Nephron (organoid): ENCODE measurements around the gene TENM4.

Experiments used
- H3K27ac Mint-ChIP-seq, 3 experiments: 2 replicates each; pipeline ENCODE4 v1.8.0; 2020; ENCODE audit warnings: mixed read lengths in 3 of 3, mild to moderate bottlenecking in 2 of 3, moderate library complexity in 1 of 3
- H3K27me3 Mint-ChIP-seq: 2 replicates; pipeline ENCODE4 v1.8.0; 2021; ENCODE audit warnings: low read depth, mild to moderate bottlenecking, moderate library complexity, mixed read lengths
- H3K36me3 Mint-ChIP-seq: 2 replicates; pipeline ENCODE4 v1.8.0; 2020; ENCODE audit warnings: low read depth, mixed read lengths
- H3K4me1 Mint-ChIP-seq: 2 replicates; pipeline ENCODE4 v1.8.0; 2020; ENCODE audit warnings: mixed read lengths
- H3K4me3 Mint-ChIP-seq, 3 experiments: 2 replicates each; pipeline ENCODE4 v1.8.0; 2020; ENCODE audit warnings: mild to moderate bottlenecking in 3 of 3, mixed read lengths in 3 of 3, moderate library complexity in 2 of 3
- H3K9me3 Mint-ChIP-seq: 2 replicates; pipeline ENCODE4 v1.8.0; 2020; ENCODE audit warnings: mixed read lengths
- TF ChIP-seq, protein P1 (sequence below), 3 experiments: fragments of 200-600 bp; sonication (generic); IDR thresholded peaks; one replicate each; pipeline ENCODE4 v1.5.0; 2021; ENCODE audit warnings: antibody characterized with exemption in 3 of 3; ENCODE audit not compliant: unreplicated experiment in 3 of 3

Gene TENM4

GRCh38 chr11:78846269-78846668, 594.6 kb downstream of the TENM4 start:
- H3K4me3 Mint-ChIP-seq, result no peak overlapping the region
- peaks cover 35% of the 10 kb centered on the region for H3K4me1 Mint-ChIP-seq
- peaks cover 25% of the 10 kb centered on the region for H3K36me3 Mint-ChIP-seq
- TF ChIP-seq, protein P1, sequence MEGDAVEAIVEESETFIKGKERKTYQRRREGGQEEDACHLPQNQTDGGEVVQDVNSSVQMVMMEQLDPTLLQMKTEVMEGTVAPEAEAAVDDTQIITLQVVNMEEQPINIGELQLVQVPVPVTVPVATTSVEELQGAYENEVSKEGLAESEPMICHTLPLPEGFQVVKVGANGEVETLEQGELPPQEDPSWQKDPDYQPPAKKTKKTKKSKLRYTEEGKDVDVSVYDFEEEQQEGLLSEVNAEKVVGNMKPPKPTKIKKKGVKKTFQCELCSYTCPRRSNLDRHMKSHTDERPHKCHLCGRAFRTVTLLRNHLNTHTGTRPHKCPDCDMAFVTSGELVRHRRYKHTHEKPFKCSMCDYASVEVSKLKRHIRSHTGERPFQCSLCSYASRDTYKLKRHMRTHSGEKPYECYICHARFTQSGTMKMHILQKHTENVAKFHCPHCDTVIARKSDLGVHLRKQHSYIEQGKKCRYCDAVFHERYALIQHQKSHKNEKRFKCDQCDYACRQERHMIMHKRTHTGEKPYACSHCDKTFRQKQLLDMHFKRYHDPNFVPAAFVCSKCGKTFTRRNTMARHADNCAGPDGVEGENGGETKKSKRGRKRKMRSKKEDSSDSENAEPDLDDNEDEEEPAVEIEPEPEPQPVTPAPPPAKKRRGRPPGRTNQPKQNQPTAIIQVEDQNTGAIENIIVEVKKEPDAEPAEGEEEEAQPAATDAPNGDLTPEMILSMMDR (IDR thresholded peaks at IDR 0.05; ENCODE audit: unreplicated experiment in 3 of 3), result no peak
- H3K27ac Mint-ChIP-seq, result no peak overlapping the region
- H3K27me3 Mint-ChIP-seq, result no peaks in the 10 kb centered on the region
- no peaks in the 10 kb centered on the region for H3K9me3 Mint-ChIP-seq

DNA sequence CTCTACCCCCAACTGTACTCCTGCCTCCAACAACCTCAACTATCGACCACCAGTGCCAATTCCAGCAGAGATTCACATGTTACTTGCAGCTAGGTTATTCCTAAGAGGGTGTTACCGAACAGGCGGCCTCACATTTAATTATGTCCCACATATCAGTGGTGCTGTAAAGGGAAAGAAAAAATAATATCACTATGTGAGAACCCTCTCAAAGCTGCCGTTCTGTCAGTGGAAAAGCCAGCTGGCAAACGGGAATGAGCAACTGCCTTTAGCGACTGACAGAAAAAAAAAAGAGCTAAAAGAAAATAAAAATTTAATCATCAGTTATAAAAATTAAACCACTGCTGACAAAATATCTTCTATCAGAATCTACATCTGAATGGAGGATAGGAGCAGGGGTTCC, 595.3 kb downstream of the TENM4 start:
- TF ChIP-seq, protein P1 (IDR thresholded peaks at IDR 0.05; ENCODE audit: unreplicated experiment in 3 of 3), result no peak
- Mint-ChIP-seq H3K4me1 (peaks cover 36% of the 10 kb centered on the region), H3K36me3 (peaks cover 23% of the 10 kb centered on the region), H3K27me3 (no peaks in the 10 kb centered on the region), H3K9me3 (no peaks in the 10 kb centered on the region), H3K27ac (peak overlapping the region in 1 of 3 experiments; percentile 27), H3K4me3 (no peak overlapping the region)

DNA sequence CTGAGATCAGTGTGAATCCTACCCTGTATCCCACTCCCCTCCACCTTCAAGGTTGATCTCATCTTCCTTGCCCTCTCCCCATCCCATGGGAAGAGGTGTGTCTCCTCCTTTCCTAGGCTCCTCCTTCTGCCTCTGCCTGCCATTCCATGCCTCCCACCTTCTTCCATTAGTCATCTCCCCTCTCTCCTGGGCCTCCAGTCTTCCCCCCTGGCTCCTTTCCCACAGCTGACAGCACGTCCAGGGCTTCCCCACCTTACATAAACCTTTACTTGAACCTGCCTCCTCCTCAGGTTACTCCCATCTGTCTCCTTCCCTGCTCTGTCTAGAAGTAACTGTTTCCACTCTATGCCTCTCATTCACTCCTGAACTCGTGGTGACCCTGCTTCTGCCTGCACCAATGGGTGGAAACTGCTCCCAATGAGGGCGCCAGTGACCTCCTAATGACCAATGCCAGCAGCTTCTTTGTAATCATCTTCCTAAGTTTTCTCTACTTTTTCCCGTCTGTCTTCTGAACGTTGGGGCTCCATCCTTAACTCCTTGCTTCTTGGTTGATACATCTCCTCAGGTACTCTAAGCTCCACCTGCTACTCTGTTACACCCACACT, 599.3 kb downstream of the TENM4 start:
- Mint-ChIP-seq H3K4me3 (no peak overlapping the region), H3K4me1 (peaks cover 26% of the 10 kb centered on the region), H3K9me3 (no peaks in the 10 kb centered on the region), H3K36me3 (peaks cover 9% of the 10 kb centered on the region), H3K27me3 (no peaks in the 10 kb centered on the region), H3K27ac (peak overlapping the region; percentile 8 to 85 (median 79))
- TF ChIP-seq, protein P1 (IDR thresholded peaks at IDR 0.05; ENCODE audit: unreplicated experiment in 3 of 3), result no peak

DNA sequence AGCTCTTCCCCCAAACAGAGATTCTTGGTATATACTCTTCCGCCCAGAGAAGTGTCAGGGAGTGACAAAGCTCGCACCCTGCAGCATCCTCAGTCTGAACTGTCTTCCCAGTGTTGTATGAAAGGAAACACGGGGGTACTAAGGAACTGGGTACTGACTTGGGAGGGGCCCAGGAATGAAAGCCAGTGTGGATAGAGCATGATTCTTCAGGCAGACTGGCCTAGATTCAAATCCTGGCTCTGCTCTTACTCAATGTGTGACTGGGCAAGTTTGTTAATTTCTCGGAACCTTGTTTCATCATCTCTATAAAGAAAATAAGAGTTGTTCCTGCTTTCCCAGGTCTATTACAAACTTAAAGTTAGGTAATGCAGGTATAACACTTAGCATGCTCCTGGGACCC, 600.2 kb downstream of the TENM4 start:
- H3K9me3 Mint-ChIP-seq, result no peaks in the 10 kb centered on the region
- H3K27me3 Mint-ChIP-seq, result no peaks in the 10 kb centered on the region
- H3K4me3 Mint-ChIP-seq, result no peak overlapping the region
- peaks cover 26% of the 10 kb centered on the region for H3K4me1 Mint-ChIP-seq
- H3K27ac Mint-ChIP-seq, result peak overlapping the region; percentile 85 to 86 (median 85)
- TF ChIP-seq, protein P1 (IDR thresholded peaks at IDR 0.05; ENCODE audit: unreplicated experiment in 3 of 3), result no peak
- H3K36me3 Mint-ChIP-seq, result peaks cover 11% of the 10 kb centered on the region

GRCh38 chr11:78840200-78840599, 600.6 kb downstream of the TENM4 start:
- H3K27ac Mint-ChIP-seq, result peak overlapping the region; percentile 85 to 86 (median 85)
- no peaks in the 10 kb centered on the region for H3K27me3 Mint-ChIP-seq
- H3K4me3 Mint-ChIP-seq, result no peak overlapping the region

More at GRCh38 chr11:78840200-78840599, 600.6 kb downstream of the TENM4 start:
- Mint-ChIP-seq H3K4me1 (peaks cover 26% of the 10 kb centered on the region), H3K9me3 (no peaks in the 10 kb centered on the region), H3K36me3 (peaks cover 10% of the 10 kb centered on the region)
- TF ChIP-seq, protein P1 (IDR thresholded peaks at IDR 0.05; ENCODE audit: unreplicated experiment in 3 of 3), result no peak
